Amniotic epithelial cell (primary cell): ENCODE data around the gene AOPEP.

Source experiments
- DNase-seq: peaks from one replicate; pipeline ENCODE4 v3.0.0-alpha.2; 2010; ENCODE audit warnings: low read depth

AOPEP gene

DNA sequence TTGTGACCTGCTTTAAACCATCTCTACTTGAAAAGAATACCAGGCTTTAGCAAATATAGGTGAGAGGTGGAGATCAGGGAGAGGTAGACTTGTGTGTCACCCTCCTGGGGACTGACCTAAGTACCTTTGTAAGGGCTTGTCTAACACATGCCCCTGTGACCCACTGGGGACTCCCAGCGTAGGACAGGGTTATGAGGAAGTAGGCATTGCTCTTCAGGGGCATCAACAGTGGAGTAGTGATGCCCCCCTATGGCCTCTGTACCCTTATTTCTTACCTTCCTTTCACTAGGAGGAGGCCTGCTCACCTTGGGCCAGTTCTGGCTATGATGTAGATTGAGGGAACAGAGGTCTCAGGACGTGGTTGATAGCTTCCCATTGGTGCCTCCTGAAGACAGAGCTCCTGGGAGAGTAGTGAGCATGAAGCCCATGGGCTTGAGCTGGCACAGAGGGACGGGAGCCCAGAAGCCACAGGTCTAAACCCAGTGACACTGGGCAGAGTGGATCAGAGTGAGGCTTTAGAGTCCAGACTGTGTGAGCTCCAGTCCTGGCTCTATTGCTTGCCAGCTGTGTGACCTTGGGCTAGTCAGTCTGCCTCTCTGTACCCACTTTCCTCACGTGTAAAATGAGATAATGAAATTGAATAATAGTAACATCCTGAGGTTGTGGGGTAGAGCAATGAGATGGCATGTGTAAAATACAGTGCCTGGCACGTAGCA, 191.7 kb downstream of the AOPEP start:
- no peak for DNase-seq

DNA sequence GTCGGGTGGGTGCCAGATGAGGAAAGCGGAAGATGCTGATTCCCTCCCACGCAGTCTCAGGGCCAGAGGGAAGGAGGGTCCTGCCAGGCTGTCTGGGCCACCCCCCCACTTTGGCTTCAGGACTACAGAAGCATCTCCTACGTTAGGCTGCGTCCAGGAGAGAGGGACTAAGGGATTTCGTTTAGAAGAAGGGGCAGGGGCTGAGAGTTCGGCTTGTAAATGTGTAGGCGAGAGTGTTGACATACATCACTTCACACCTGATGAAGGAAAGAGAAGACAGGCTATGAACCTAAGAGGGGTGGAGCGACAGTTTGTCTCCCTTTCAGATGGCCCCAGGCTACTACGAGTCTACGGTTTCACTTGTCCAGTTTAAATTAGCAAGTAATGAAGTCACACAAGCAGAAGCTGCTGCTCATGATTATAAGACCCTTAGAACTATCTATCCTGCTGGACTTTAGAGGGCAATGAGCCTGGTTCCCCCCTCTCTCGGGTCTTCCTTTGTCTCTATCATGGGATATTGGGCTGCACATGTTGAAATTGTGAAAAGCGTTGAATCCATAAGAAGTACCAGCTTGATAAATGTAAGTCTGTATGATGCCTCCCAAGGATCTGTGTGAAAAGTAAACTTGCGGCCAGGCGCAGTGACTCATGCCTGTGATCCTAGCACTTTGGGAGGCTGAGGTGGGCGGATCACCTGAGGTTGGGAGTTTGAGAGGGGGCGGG, 193.0 kb downstream of the AOPEP start:
- peak; percentile 91 for DNase-seq

- DNase-seq: peak; percentile 94
These were observed 194.1 kb downstream of the AOPEP start for GRCh38 chr9:94920420-94921091.

DNA sequence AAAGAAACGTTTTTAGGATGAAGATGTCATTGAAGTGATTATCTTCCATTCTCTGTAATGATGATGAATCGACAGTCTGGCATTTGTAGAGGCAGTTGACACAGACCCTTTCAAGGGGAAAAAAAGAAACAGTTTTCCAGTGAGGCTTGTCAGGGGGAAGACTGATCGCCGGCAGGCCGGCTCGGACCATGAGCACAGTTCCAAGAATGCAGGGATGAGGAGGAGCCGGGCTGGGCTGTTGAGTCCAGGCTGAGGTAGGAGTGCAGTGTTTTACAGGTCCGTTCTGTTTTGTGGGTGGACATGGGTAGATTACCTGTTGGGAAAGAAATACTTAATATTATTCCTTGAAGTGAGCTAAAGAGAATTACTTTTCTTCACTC, 194.6 kb downstream of the AOPEP start:
- peak; percentile 86 for DNase-seq

GRCh38 chr9:94921656-94922055, 195.2 kb downstream of the AOPEP start:
- no peak for DNase-seq

DNA sequence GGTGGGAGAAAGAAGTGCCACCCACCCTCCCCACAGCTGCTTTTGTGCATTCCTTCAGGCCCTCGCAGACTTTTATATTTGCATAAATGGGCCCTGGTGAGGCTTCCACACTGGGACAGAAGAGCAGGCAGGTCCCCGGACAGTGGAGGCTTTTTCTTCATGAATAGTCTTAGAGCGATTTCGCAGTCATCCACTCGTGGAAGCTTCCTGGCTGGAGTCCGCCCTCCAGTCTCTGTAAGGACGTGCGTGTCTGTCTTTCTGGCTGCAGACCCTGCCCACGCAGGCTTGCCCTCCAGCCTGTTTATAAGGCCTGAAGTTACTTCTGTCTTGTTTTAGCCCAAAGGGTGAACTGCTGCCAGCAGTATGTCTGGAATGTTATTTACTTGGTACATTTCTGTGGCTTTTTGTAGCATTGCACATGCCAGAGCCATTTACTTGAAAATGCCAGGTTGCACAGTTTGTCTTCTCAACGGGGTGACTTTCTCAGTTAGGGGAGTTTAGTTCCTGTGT, 195.7 kb downstream of the AOPEP start:
- peak; percentile 99 for DNase-seq

DNA sequence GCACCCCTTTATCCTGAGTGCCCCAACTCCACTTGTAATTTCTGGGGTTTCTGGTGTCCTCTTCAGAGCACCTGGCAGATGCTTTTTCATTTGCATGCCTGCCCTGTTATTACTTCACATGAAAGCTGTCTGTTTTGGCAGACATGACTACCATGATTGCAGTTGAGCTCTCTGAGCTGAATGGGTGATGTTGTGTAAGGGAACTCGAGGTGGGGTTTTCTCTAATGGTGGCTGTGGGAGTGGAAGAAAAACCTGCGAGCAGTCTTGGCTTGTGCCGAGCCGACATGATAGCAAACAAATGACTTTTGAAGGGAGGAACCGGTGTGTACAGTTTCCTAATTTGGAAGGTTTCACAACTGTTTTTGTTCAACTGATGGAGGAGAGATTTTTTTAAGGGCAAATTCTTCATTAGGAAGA, 196.2 kb downstream of the AOPEP start:
- DNase-seq: peak; percentile 89

GRCh38 chr9:94923326-94924089, 197.0 kb downstream of the AOPEP start:
- DNase-seq: no peak

GRCh38 chr9:94925751-94926430, 199.4 kb downstream of the AOPEP start:
- no peak for DNase-seq

DNA sequence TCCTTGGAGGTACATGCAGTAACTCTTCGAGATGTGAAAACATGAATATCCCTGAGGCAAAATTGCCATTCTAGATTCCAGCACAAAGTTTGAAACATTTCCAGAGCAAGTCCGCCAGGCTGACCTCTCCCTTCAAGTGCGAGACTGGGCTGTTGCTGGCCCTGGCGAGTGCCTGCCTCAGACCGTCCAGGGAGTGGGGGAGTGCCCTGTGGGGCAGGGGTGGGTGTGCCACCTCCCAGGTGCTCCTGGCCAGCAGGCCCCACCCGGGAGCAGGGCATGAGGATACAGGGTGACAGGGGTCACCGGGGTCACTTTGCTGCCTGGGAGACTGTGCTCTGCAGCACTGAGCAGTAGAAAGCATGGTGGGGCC, 199.9 kb downstream of the AOPEP start:
- DNase-seq: no peak

DNA sequence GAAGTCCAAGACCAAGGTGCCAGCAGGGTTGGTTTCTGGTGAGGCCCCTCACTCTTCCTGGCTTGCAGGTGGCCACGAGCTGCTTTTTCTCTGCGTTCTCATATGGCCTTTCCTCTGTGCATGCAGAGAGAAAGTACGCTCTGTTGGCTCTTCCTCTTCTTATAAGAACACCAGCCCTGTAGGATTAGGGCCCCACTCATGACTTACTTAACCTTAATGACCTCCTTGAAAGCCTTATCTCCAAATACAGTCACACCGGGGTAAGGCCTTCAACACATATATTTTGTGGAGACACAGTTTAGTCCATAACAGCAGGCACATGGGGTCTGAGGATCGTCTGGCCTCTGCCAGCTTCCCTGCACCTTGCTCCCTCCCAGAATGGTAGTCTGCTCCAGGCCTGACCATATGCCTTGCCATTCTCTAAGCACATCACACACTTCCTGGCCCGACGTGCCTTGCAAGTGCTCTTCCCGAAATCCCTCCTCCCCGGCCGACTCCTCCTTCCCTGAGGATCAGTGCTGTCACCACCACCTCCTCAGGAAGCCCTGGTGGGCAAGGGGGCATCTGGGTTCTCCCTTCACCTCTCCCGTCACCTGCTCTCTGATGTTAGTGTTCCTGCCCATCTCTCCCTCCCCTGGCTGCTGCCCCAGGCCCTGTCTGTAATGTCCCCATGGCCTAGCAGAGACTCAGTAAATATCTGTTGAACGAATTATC, 200.7 kb downstream of the AOPEP start:
- DNase-seq: no peak

- DNase-seq: no peak
These were observed 201.5 kb downstream of the AOPEP start for GRCh38 chr9:94927762-94928670.

GRCh38 chr9:94928691-94929368, 202.3 kb downstream of the AOPEP start:
- DNase-seq: no peak

GRCh38 chr9:94929369-94929756, 202.9 kb downstream of the AOPEP start:
- DNase-seq: no peak

GRCh38 chr9:94931036-94931633, 204.6 kb downstream of the AOPEP start:
- no peak for DNase-seq

DNA sequence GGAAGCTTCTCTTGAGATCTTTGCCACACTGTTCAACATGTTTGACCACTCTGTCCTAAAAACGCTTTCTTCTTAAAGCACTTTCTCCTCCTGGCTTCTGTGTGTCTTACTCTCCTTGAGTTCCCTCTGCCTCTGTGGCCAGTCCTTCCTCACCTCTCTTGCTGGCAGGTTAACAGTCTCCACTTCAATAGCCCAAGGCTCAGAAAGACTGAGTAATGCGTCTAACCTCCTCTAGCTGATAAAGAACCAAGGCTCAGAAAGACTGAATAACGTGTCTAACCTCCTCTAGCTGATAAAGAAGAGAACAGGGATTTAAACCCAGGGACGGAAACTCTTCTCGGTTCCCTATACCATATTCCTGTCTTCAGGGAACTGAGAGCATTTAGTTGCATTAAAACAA, 205.2 kb downstream of the AOPEP start:
- DNase-seq: peak; percentile 60

- no peak for DNase-seq
These were observed 206.4 kb downstream of the AOPEP start for GRCh38 chr9:94932652-94933510.

- DNase-seq: no peak
These were observed 207.0 kb downstream of the AOPEP start for GRCh38 chr9:94933511-94933828.
